Thyroid gland (tissue), 4 donors: ENCODE data around the gene IVD.

Source experiments
- CTCF ChIP-seq, 6 experiments: fragments of 200-600 bp in 3 of 6; fragments of 450-650 bp in 3 of 6; sonication (generic) in 3 of 6; IDR thresholded peaks; one replicate each; pipeline ENCODE4 v1.5.1; 2016 to 2019; ENCODE audit warnings: antibody characterized with exemption in 6 of 6, mild to moderate bottlenecking in 2 of 6, inconsistent platforms in 1 of 6, moderate library complexity in 1 of 6
- POLR2A ChIP-seq, 2 donors: fragments of 450-650 bp; IDR thresholded peaks; one replicate each; pipeline ENCODE4 v1.6.1; 2017; ENCODE audit warnings: antibody characterized with exemption in 2 of 2, mild to moderate bottlenecking in 2 of 2, moderate library complexity in 1 of 2

DNA sequence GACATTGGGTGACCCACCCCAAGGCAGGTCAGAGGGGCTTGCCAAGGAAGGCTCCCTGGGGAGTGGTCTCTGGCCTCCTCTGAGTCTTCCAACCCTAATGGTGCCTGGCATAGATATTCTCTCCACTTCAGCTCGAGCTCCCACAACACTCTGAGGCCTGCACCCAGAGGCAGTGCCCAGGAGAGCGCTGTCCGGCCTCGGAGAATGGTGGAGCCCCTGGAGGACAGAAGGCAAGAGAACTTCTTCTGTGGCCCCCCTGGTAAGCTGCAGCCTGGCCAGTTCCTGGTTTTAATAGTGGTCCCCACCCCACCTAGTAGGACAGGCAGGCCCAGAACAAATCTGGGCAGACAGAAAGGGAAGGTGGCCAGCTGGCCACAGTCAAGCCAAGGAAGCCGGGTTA, 40.6 kb upstream of the IVD start:
- no peak for TF ChIP-seq CTCF (IDR thresholded peaks at IDR 0.05)
- TF ChIP-seq POLR2A (IDR thresholded peaks at IDR 0.05): no peak
